HEK293T (cell line): ENCODE measurements around the gene CDH4.

Experiments used
- CTCF ChIA-PET: fragments of 350-600 bp; formaldehyde crosslinking; extraction: SDS; loops from one replicate; lab custom pipeline; 2021; ENCODE audit warnings: antibody characterized with exemption, inconsistent platforms; lab: Yijun Ruan, JAX
- POLR2A ChIA-PET: fragments of 350-600 bp; formaldehyde crosslinking; extraction: SDS; loops from one replicate; lab custom pipeline; 2020; ENCODE audit warnings: antibody characterized with exemption, inconsistent platforms; lab: Yijun Ruan, JAX
- DNase-seq: peaks from one replicate; pipeline ENCODE4 v3.0.0; 2012; ENCODE audit warnings: mixed read lengths; ENCODE audit errors: extremely low spot score
- ARNT ChIP-seq: fragments of 450-650 bp; IDR thresholded peaks from 2 replicates; pipeline ENCODE4 v1.6.1; 2017; ENCODE audit warnings: mild to moderate bottlenecking
- BHLHE40 ChIP-seq: fragments of 450-650 bp; IDR thresholded peaks from 2 replicates; pipeline ENCODE4 v1.6.1; 2016; ENCODE audit warnings: mild to moderate bottlenecking, moderate library complexity, borderline replicate concordance
- CTBP1 ChIP-seq: fragments of 450-650 bp; IDR thresholded peaks from 2 replicates; pipeline ENCODE4 v1.6.1; 2016; ENCODE audit warnings: borderline replicate concordance
- ELF4 ChIP-seq: fragments of 450-650 bp; IDR thresholded peaks from 2 replicates; pipeline ENCODE4 v1.6.1; 2017; ENCODE audit warnings: antibody characterized with exemption
- FOXA1 ChIP-seq: fragments of 450-650 bp; IDR thresholded peaks from 2 replicates; pipeline ENCODE4 v1.6.1; 2016; ENCODE audit warnings: mild to moderate bottlenecking
- FOXK2 ChIP-seq: fragments of 450-650 bp; IDR thresholded peaks from 2 replicates; pipeline ENCODE4 v1.6.1; 2016; ENCODE audit warnings: mild to moderate bottlenecking
- FOXM1 ChIP-seq: fragments of 450-650 bp; IDR thresholded peaks from 2 replicates; pipeline ENCODE4 v1.6.1; 2017; ENCODE audit warnings: mild to moderate bottlenecking, borderline replicate concordance
- HDGF ChIP-seq: fragments of 450-650 bp; IDR thresholded peaks from 2 replicates; pipeline ENCODE4 v1.6.1; 2017; ENCODE audit warnings: antibody characterized with exemption, borderline replicate concordance
- L3MBTL2 ChIP-seq: fragments of 450-650 bp; conservative IDR thresholded peaks from 2 replicates; pipeline ENCODE4 v1.6.1; 2016; ENCODE audit warnings: mild to moderate bottlenecking
- LEF1 ChIP-seq: fragments of 450-650 bp; IDR thresholded peaks from 2 replicates; pipeline ENCODE4 v1.6.1; 2017; ENCODE audit warnings: mild to moderate bottlenecking, borderline replicate concordance
- NFRKB ChIP-seq: fragments of 450-650 bp; IDR thresholded peaks from 2 replicates; pipeline ENCODE4 v1.6.1; 2016; ENCODE audit warnings: mild to moderate bottlenecking, moderate library complexity
- SP1 ChIP-seq: fragments of 450-650 bp; IDR thresholded peaks from 2 replicates; pipeline ENCODE4 v1.6.1; 2017
- SUZ12 ChIP-seq: fragments of 450-650 bp; IDR thresholded peaks from 2 replicates; pipeline ENCODE4 v1.6.1; 2016; ENCODE audit warnings: mild to moderate bottlenecking
- TARDBP ChIP-seq: fragments of 450-650 bp; IDR thresholded peaks from 2 replicates; pipeline ENCODE4 v1.6.1; 2016
- ZNF384 ChIP-seq: fragments of 450-650 bp; IDR thresholded peaks from 2 replicates; pipeline ENCODE4 v1.6.1; 2016
- TF ChIP-seq, protein P1 (sequence below): fragments of 450-650 bp; IDR thresholded peaks from 2 replicates; pipeline ENCODE4 v1.6.1; 2016

Gene CDH4

DNA sequence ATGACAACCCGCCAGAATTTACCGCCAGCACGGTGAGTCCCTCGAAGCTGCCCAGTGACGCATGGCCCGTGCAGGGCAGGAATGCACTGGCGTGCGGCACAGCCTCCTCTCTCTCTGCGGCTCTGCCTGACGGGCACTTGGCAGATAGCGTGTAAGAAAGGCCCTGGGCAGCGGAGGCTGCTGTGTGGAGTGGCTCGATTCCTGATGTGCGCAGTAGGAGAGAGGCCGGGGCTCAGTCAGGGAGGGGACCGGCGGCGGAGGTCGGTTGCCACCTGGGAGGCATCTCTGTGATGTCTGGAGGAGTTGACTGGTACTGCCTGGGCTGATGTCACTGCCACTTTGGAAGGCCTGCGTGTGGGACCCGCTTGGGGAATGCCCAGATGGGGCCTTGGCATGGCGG is 643.0 kb downstream of the CDH4 start:
- POLR2A ChIA-PET = no interaction called here
- no peak for DNase-seq
- TF ChIP-seq FOXA1 (no peak), L3MBTL2 (no peak), SUZ12 (no peak), LEF1 (no peak), HDGF (no peak), NFRKB (no peak), SP1 (no peak), FOXM1 (no peak), ELF4 (no peak), FOXK2 (no peak), BHLHE40 (no peak), TARDBP (no peak), CTBP1 (no peak), ARNT (no peak), ZNF384 (no peak)
- TF ChIP-seq, protein P1, sequence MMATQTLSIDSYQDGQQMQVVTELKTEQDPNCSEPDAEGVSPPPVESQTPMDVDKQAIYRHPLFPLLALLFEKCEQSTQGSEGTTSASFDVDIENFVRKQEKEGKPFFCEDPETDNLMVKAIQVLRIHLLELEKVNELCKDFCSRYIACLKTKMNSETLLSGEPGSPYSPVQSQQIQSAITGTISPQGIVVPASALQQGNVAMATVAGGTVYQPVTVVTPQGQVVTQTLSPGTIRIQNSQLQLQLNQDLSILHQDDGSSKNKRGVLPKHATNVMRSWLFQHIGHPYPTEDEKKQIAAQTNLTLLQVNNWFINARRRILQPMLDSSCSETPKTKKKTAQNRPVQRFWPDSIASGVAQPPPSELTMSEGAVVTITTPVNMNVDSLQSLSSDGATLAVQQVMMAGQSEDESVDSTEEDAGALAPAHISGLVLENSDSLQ = no peak
- CTCF ChIA-PET = no interaction called here

DNA sequence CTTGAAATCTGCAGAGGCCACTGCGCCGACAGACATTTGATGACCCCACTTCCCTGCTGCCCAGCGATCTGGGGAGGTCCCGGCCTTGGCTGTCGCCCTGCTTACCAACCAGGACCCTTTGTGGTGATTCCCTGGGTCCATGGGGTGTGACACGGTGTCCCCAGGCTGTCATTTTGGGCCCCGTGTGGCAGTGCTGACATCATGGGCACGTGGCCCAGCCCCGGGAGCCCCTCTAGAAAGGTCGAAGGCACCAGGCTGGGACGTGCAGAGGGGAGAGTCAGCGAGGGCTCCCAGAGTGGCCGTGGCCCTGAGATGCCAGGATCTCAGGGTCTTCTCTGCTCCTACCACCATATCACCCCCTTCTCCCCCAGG is 643.6 kb downstream of the CDH4 start:
- no peak for DNase-seq
- ChIA-PET POLR2A (no interaction called here), CTCF (interaction anchor here (0.6 kb wide), 2 partner anchors 660 to 987 kb away, joined by 3 read pairs; no protein-coding TSS in a partner anchor)
- TF ChIP-seq CTBP1 = no peak
- TF ChIP-seq ZNF384 = no peak
- no peak for TF ChIP-seq HDGF
- TF ChIP-seq SP1 = no peak
- no peak for TF ChIP-seq ARNT
- no peak for TF ChIP-seq FOXK2
- no peak for TF ChIP-seq FOXM1
- TF ChIP-seq, protein P1 = no peak
- TF ChIP-seq SUZ12 = no peak
- TF ChIP-seq TARDBP = no peak
- no peak for TF ChIP-seq L3MBTL2
- TF ChIP-seq NFRKB = no peak
- TF ChIP-seq ELF4 = no peak
- no peak for TF ChIP-seq BHLHE40
- TF ChIP-seq LEF1 = no peak
- no peak for TF ChIP-seq FOXA1

DNA sequence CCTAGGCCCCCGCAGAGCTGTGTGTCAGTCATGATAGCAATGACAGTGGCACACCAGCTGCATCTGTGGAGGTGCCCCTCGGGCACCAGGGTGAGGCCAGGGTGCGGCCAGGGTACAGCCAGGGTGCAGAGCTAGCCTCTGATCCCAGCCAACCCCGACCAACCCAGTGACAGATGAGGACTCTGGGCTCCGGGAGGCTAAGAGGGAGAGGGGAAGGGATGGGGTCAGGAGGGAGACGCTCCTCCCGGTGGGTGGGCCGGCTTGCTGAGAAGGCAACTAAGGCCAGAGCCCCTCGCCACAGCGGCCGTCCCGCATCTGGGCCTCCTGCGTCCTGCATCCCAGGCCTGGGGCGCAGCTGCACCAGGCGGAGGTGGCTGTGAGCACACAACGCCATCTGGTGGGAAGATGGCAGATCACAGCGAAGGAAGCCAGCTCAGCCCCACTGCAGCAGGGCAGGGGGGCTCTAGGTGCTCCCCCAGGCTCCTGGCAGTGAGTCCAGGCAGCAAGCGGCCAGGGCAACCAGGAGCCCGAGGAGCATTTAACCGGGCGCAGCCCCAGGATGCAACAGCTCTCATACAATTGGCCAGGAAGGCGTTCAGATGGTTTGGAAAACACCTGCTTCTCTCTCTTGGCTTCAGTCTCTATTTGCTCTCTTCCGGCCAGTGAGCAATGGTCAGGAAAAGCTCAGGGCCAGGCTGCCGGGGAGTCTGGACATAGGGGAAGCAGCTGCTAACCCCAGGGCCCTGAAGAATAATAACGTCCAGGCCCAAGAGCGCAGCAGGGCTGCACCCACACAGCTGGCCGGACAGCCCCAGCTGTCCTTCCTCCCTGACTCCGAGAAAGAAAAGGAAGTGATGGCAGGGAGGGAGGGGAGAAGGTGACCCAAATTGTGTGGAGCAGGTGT is 644.2 kb downstream of the CDH4 start:
- TF ChIP-seq FOXA1 (no peak), BHLHE40 (no peak), NFRKB (no peak)
- peak; percentile 79 for DNase-seq
- ChIA-PET CTCF (interaction anchor here (0.6 to 0.8 kb wide), 4 partner anchors 11 to 988 kb away, joined by 3 to 4 read pairs (median 3); no protein-coding TSS in a partner anchor), POLR2A (no interaction called here)

DNA sequence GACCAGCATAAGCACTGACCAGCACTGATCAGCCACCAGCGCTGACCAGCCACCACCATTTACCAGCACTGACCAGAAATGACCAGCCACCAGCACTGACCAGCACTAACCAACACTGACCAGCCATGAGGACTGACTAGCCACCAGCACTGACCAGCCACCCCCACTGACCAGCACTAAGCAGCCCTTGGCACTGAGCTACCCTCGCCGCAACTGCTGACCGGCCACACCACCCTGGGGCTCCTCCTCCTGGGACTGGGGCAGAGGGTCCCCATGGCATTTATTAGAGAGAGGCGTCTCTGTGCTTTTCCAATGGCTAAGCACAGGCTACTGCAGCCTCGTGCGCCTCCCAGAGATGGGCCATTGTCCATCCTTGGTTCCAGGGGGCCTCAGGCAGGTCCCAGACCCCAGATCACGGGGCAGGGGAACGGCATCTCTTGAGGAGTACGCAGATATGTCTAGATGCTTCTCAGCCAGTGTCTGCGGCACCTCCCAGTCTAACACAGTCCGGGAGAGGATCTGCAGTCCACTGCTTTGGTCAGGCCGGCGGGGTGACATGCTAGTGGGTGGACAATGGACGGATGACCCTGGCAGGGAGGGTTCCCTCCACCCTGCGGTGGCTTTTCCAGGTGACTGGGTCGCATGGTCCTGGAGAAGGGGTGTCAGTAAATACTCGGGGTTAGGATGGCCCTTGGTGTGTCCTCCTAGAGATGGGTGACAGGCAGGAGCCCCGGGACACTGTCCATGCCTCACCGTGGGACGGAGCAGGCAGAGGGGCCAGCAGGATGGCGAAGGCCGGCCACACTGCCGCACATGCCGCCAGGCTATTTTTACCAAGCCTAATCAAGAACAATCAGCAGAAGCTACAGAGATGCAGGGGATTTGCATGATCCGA is 645.6 kb downstream of the CDH4 start:
- POLR2A ChIA-PET = no interaction called here
- TF ChIP-seq L3MBTL2 = no peak
- no peak for TF ChIP-seq BHLHE40
- TF ChIP-seq ARNT = no peak
- no peak for TF ChIP-seq HDGF
- CTCF ChIA-PET = no interaction called here
- DNase-seq = no peak

DNA sequence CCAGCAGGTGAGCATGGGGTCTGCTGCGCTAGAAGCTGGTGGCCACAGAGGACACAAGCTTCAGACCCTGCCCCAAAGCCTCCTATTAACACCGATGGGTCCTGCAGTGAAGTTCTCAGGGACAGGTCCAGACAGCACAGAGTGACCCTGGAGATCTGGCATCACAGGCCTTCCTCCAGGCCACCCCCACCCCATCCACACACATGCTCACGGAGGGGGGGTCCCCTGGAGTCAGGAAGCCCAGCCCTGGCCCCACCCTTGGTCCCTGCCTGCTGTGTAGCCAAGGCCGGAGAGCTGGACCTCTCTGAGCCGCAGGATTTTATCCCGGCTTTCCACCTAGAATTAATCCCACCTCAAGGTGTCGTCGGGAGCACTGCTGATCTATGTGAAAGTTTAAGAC is 646.3 kb downstream of the CDH4 start:
- TF ChIP-seq, protein P1 = no peak
- no peak for TF ChIP-seq FOXM1
- no peak for TF ChIP-seq ZNF384
- TF ChIP-seq FOXA1 = no peak
- no peak for TF ChIP-seq NFRKB
- TF ChIP-seq BHLHE40 = no peak
- no peak for TF ChIP-seq L3MBTL2
- no peak for TF ChIP-seq FOXK2
- TF ChIP-seq LEF1 = no peak
- TF ChIP-seq SP1 = no peak
- TF ChIP-seq ARNT = no peak
- no peak for TF ChIP-seq HDGF
- TF ChIP-seq ELF4 = no peak
- TF ChIP-seq TARDBP = no peak
- TF ChIP-seq CTBP1 = no peak
- no peak for TF ChIP-seq SUZ12
- no peak for DNase-seq
- CTCF ChIA-PET = no interaction called here
- POLR2A ChIA-PET = no interaction called here
